ENCODE measurements around the gene DLX3. TPM values are rescaled to one million over a fixed set of nuclear protein-coding genes. Genes with fewer than 3 reads are reported as not detected.

The DLX3 gene
- polyA plus RNA-seq, 2 of the 4 experiments (the other 2 are of a cell fraction): 0.17 TPM; not detected in 1

DNA sequence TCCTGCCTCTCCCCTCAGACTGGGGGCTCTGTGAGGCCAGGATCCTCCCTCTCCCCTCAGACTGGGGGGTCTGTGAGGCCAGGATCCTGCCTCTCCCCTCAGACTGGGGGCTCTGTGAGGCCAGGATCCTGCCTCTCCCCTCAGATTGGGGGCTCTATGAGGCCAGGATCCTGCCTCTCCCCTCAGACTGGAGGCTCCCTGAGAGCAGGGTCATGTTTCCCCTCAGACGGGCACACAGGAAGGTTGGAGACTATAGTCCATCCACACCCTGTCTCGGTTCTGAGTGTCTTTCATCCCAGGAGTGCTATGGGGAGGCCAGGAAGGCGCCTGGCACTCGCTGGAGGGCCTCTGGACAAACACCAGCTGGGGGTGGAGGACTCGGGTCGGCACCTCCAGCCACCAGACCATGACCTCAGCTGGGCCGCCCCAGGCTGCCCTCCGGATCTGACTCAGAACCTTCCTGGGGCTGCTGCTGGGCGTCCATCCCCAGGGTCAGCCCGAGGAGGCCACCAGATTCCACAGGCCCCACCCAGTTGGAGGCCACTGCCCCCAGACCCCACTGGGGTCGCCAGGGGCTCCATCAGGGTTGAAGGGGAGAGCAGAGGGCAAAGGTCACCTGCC lies 48.0 kb downstream of the DLX3 start:
- ATAC-seq (no peak), DNase-seq (ENCODE audit: low read depth in 1 of 2, low spot score in 1 of 2) (no peak), FAIRE-seq (no peak)
- WGBS (ENCODE audit: missing lambda C conversion rate): 68% methylated on average over 8 of the region's 11 CpGs
- Histone ChIP-seq H3K9me3 (no peaks in the 10 kb centered on the region), H3K4me1 (no peaks in the 10 kb centered on the region), H3K27ac (no peak overlapping the region), H3K4me3 (no peak overlapping the region), H3K4me2 (no peak overlapping the region)
- ChIA-PET CTCF (interaction anchor here (62.1 to 82.2 kb wide), 2 partner anchors 19 to 24 kb away, joined by 2613 read pairs; partner anchors contain the start of genes DLX3 and DLX4), POLR2A (no interaction called here)
- TF ChIP-seq HMGXB4 (CRISPR knock-in tag; IDR thresholded peaks at IDR 0.05; ENCODE audit: borderline replicate concordance) (no peak), KDM5A (IDR thresholded peaks at IDR 0.05) (no peak), CBX8 (IDR thresholded peaks at IDR 0.05) (no peak), GATA3 (IDR thresholded peaks at IDR 0.05; ENCODE audit: borderline replicate concordance) (no peak), CHD2 (IDR thresholded peaks at IDR 0.05; ENCODE audit: low read length, partially characterized antibody) (no peak), MYC (IDR thresholded peaks at IDR 0.05; ENCODE audit: borderline replicate concordance, low read length) (no peak), PHF8 (IDR thresholded peaks at IDR 0.05; ENCODE audit: borderline replicate concordance, low read depth) (no peak), HEYL (CRISPR knock-in tag; IDR thresholded peaks at IDR 0.05) (no peak), ZFP36 (IDR thresholded peaks at IDR 0.05; ENCODE audit: borderline replicate concordance, partially characterized antibody) (no peak), POLR2A (IDR thresholded peaks at IDR 0.05; ENCODE audit: low read length) (no peak)
- TF ChIP-seq, protein P1, sequence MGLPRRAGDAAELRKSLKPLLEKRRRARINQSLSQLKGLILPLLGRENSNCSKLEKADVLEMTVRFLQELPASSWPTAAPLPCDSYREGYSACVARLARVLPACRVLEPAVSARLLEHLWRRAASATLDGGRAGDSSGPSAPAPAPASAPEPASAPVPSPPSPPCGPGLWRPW (IDR thresholded peaks at IDR 0.05): no peak
- TF ChIP-seq, protein P2, sequence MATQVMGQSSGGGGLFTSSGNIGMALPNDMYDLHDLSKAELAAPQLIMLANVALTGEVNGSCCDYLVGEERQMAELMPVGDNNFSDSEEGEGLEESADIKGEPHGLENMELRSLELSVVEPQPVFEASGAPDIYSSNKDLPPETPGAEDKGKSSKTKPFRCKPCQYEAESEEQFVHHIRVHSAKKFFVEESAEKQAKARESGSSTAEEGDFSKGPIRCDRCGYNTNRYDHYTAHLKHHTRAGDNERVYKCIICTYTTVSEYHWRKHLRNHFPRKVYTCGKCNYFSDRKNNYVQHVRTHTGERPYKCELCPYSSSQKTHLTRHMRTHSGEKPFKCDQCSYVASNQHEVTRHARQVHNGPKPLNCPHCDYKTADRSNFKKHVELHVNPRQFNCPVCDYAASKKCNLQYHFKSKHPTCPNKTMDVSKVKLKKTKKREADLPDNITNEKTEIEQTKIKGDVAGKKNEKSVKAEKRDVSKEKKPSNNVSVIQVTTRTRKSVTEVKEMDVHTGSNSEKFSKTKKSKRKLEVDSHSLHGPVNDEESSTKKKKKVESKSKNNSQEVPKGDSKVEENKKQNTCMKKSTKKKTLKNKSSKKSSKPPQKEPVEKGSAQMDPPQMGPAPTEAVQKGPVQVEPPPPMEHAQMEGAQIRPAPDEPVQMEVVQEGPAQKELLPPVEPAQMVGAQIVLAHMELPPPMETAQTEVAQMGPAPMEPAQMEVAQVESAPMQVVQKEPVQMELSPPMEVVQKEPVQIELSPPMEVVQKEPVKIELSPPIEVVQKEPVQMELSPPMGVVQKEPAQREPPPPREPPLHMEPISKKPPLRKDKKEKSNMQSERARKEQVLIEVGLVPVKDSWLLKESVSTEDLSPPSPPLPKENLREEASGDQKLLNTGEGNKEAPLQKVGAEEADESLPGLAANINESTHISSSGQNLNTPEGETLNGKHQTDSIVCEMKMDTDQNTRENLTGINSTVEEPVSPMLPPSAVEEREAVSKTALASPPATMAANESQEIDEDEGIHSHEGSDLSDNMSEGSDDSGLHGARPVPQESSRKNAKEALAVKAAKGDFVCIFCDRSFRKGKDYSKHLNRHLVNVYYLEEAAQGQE (IDR thresholded peaks at IDR 0.05): no peak

GRCh38 chr17:49946208-49946607 lies 48.8 kb downstream of the DLX3 start:
- DNase-seq (ENCODE audit: low read depth in 1 of 2, low spot score in 1 of 2) (no peak), ATAC-seq (peak; percentile 5 to 18; a peak in 3 of 6 replicates), FAIRE-seq (no peak)
- Histone ChIP-seq H3K4me1 (no peaks in the 10 kb centered on the region), H3K9me3 (no peaks in the 10 kb centered on the region), H3K4me2 (no peak overlapping the region), H3K27ac (no peak overlapping the region), H3K4me3 (no peak overlapping the region)
- ChIA-PET CTCF (interaction anchor here (0.7 to 82.2 kb wide), 3 partner anchors 20 to 116 kb away, joined by 3 to 2613 read pairs (median 2613); partner anchors contain the start of genes DLX3 and DLX4), POLR2A (no interaction called here)
- WGBS (ENCODE audit: missing lambda C conversion rate): 65% methylated on average over 8 of the region's 8 CpGs
- no peak for TF ChIP-seq KDM5A (IDR thresholded peaks at IDR 0.05)
- no peak for TF ChIP-seq CEBPB (IDR thresholded peaks at IDR 0.05)

- Histone ChIP-seq H3K9me3 (no peaks in the 10 kb centered on the region), H3K27ac (no peak overlapping the region), H3K4me1 (no peaks in the 10 kb centered on the region), H3K4me3 (no peak overlapping the region), H3K4me2 (no peak overlapping the region)
- no peak for FAIRE-seq
- TF ChIP-seq NR3C1 (IDR thresholded peaks at IDR 0.05) (no peak), HEYL (CRISPR knock-in tag; IDR thresholded peaks at IDR 0.05) (no peak), HDAC2 (IDR thresholded peaks at IDR 0.05) (no peak), MAZ (IDR thresholded peaks at IDR 0.05; ENCODE audit: borderline replicate concordance, low read depth, low read length) (no peak), ZSCAN20 (CRISPR knock-in tag; IDR thresholded peaks at IDR 0.05) (no peak), ZC3H11A (IDR thresholded peaks at IDR 0.05) (no peak), SMC3 (IDR thresholded peaks at IDR 0.05) (no peak), CBX2 (IDR thresholded peaks at IDR 0.05; ENCODE audit: borderline replicate concordance, low read depth) (no peak)
- TF ChIP-seq, protein P1 (IDR thresholded peaks at IDR 0.05): no peak
- WGBS (ENCODE audit: missing lambda C conversion rate): 68% methylated on average over 25 of the region's 26 CpGs
- CTCF ChIA-PET: interaction anchor here (1.1 to 82.2 kb wide), 4 partner anchors 21 to 236 kb away, joined by 3 to 2613 read pairs (median 1308); partner anchors contain the start of genes DLX3 and DLX4
- POLR2A ChIA-PET: no interaction called here
- DNase-seq (ENCODE audit: low read depth in 1 of 2, low spot score in 1 of 2): no peak
- ATAC-seq: no peak
Observed at GRCh38 chr17:49944273-49944870, 50.7 kb downstream of the DLX3 start.

Measured in A549 (cell line).